Activated naive CD4-positive, alpha-beta T cell (primary cell): ENCODE measurements around the gene PRDM2.

Experiments used
- DNase-seq, 4 experiments: peaks; one replicate each; lab custom pipeline; 2025; lab: John Stamatoyannopoulos, UW

Gene PRDM2

DNA sequence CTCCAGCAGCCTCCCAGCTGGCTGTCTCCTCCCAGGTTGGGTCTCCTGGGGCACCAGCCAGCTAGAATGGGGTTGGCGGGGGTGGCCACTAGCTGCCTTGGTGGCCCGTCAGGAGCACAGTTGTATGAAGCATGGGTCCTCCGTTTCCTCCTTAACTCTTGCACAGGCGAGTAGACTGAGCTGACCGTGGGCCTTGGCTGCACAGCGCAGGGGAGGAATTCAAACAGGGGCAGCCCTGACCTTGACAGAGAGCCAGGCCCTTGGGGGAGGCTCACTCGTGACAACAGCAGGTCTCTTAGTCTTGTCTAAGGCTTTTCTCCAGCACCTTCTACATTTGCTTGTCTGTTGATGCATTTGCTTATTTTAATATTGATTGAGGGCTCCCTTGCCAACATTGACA lies 114.1 kb downstream of the PRDM2 start:
- DNase-seq: no peak

- DNase-seq: no peak
These were observed 116.2 kb downstream of the PRDM2 start for GRCh38 chr1:13816016-13816760.

GRCh38 chr1:13817906-13818305 lies 117.9 kb downstream of the PRDM2 start:
- DNase-seq: no peak

DNA sequence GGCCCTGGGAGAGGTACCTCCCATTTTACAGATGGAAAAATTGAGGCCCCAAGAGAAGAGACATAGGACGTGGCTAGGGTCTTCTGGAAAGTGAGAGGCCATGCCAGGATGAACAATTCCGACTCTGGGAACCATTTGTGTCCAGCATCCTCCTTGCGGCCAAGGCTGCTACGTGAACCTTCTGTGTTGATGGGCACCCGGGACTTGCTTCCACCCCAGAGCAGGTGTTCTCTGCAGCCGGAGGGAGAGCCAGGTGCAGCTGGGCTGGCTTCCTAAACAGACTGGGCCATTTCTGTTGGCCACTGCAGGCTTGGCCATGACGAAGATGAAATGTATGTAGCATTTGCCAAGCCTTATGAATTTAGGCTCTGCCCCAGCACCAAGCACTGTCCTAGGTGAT lies 118.9 kb downstream of the PRDM2 start:
- DNase-seq: no peak

GRCh38 chr1:13819642-13820041 lies 119.7 kb downstream of the PRDM2 start:
- no peak for DNase-seq

DNA sequence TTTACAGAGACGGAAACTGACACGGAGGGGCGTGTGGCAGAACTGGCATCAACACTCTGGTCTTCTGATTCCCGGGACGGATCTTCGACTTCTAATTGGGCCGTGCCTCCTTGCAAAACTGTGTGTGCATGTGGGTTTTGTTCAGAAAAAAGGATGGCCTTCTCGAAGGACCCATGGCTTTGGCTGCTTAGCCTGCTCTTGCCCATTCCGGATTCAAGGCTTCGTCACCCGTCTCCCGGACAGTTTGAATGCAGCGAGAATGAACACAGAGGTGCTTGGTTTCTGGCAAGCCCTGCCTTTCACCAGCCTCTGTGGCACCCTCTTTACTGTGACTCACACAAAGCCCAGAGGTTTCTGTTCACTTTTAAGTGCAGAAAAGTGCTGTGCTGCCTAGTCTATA lies 120.1 kb downstream of the PRDM2 start:
- DNase-seq: no peak

DNA sequence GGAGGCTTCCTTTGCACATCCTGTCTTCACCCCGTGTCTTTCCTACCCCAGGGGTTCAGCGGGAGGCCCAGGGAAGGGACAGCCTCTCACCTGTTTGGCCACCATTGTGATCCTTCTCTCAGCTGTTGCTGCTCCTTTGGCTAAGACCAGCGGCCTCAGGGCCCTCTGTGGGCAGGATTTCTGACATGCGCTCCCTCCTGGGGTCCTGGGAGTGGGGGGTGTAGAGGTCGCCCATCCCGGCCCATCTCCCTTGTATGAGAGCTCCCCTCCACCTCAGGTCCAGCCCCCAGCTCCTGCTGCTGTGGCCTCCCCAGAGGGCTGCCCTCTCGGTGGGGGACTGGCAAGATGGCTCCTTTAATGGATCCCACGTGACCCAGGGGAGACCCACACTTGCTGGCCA lies 120.5 kb downstream of the PRDM2 start:
- DNase-seq: no peak

DNA sequence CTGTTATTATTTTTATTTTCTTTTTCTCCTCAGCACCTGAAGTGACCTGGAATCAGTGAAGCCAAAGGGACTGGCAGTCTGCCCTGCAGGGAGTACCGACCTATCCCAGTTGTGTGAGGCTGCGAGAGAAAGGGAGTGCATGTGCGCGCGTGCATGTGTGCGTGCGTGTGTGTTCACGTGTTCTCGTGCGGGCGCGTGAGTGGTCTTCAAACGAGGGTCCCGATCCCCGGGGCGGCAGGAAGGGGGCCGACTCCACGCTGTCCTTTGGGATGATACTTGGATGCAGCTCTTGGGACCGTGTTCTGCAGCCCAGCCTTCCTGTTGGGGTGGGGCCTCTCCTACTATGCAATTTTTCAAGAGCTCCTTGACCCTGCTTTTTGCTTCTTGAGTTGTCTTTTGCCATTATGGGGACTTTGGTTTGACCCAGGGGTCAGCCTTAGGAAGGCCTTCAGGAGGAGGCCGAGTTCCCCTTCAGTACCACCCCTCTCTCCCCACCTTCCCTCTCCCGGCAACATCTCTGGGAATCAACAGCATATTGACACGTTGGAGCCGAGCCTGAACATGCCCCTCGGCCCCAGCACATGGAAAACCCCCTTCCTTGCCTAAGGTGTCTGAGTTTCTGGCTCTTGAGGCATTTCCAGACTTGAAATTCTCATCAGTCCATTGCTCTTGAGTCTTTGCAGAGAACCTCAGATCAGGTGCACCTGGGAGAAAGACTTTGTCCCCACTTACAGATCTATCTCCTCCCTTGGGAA lies 123.3 kb downstream of the PRDM2 start:
- DNase-seq: no peak

GRCh38 chr1:13823936-13824335 lies 123.9 kb downstream of the PRDM2 start:
- no peak for DNase-seq

DNA sequence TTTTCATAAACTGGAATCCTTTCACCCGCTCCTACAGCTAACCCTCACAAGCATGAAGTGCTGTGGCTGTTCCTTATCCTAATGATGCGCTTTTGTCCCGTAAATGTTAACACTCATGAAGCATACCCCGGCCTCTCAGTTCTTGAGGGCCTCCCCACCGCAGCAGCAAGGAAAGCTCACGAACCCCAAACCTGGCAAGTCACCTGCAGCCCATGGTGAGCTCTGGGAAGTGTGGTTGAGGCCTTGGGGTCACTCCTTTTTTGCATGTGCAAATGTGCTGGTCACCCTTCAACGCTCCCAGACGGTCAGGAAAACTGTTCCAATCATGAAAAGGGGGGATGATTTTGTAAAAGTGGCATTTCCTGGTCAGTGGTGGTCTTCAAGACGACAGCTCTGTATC lies 124.6 kb downstream of the PRDM2 start:
- DNase-seq: no peak

GRCh38 chr1:13825033-13825432 lies 125.0 kb downstream of the PRDM2 start:
- DNase-seq: no peak

DNA sequence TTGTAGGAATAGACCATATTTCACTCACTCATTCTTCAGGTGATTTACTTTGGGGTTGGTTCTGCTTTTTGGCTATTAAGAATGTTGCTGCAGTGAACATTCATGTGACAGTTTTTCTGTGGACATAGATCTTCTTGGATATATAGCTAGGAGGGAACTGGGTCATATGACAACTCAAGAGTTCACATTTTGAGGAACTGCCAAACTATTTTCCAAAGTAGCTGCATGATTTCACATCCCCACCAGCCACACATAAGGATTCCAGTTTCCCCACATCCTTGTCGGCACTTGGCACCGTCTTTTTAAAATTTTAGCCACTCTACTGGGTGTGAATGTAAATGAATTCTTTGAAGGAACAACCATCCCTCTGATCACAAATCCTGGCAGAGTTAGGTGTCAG lies 126.0 kb downstream of the PRDM2 start:
- no peak for DNase-seq

DNA sequence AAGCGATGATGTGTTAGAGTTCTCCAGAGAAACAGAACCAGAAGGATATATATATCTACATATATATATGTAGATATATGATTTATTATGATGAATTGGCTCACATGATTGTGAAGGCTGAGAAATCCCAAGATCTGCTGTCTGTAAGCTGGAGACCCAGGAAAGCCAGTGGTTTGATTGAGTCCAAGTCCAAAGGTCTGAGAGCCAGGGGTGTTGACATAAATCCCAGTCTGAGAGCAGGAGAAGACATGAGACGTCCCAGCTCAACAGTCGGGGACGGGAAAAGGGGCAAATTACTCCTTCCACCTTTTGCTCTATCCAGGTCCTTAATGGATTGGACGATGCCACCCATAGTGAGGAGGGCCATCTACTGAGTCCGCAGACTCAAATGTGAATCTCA lies 126.6 kb downstream of the PRDM2 start:
- no peak for DNase-seq

GRCh38 chr1:13828454-13829151 lies 128.6 kb downstream of the PRDM2 start:
- no peak for DNase-seq

GRCh38 chr1:13829152-13829769 lies 129.3 kb downstream of the PRDM2 start:
- DNase-seq: no peak

GRCh38 chr1:13830170-13830569 lies 130.2 kb downstream of the PRDM2 start:
- no peak for DNase-seq

GRCh38 chr1:13830616-13831280 lies 130.8 kb downstream of the PRDM2 start:
- DNase-seq: no peak

DNA sequence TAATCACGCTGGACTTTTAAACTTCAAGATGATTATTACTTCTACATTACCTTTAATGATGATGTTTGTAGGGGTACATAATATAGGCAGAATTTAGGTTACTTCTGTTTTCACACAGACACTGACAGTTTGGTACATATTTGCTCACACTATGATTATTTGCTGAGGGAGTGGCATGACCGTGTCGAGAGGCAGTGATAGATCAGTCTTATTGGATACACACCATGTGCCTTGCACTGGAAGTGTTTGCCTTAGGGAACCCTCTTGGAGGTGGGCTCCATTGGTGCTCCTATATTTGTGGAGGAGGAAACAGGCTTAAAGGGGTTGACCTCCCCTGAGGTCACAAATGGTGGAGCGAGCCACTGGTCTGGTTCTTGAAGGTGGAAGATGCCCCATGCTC lies 132.1 kb downstream of the PRDM2 start:
- DNase-seq: no peak

DNA sequence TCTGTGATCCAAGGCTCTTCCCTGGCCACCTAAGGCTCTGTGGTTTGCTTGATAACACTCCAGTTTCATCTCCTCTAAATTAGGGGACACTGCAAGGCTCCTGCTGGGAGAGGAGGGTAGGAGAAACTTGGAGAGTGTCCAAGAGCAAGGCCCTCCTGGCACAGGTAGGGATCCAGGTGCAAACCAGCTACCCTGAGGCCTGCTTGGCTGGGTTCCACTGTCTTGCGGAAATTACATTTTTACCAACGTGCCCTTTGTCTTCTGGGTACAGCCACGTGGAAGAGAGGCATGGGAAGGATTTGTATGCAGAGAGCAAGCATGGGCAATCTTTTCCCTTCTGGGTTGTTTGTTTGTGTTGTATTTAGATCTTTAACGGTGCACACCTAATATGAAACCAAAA lies 132.5 kb downstream of the PRDM2 start:
- no peak for DNase-seq

DNA sequence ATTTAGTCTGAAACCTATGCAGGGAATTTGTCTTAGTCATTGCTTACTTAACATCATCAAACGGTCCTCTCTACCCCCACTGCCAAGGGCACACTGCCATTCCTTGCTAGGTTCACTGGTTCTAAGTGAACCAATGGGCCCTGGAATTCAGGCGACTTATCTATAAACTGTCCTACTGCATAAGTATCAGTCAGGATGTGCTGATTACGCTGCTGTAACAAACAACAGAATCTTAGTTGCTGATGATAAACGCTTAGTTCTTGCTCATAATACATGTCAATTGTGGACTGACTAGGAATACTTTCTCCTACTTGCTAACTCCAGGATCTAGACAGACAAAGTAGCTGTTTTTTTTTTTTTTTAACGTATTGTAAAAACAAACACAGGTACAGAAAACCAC lies 136.1 kb downstream of the PRDM2 start:
- no peak for DNase-seq

GRCh38 chr1:13836631-13837030 lies 136.6 kb downstream of the PRDM2 start:
- DNase-seq: no peak

DNA sequence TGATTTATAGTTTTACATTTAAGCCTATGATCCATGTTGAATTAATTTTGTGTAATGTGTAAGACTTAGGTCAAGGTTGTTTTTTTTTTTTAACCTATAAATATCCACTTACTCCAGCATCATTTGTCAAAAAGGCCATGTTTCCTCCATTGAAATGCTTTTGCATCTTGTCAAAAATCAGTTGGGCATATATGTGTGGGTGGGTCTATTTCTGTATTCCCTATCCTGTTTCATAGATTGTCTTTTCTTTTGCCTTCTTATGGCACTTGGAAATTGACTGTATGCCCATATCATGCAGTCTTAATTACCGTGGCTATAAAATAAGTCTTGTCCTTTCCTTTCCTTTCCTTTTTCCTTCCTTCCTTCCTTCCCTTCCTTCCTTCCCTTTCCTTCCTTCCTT lies 138.2 kb downstream of the PRDM2 start:
- DNase-seq: no peak
